ENCODE results near the gene CDH13. TPM values are rescaled to one million over a fixed set of nuclear protein-coding genes. Genes with fewer than 3 reads are reported as not detected.

Gene CDH13
- total RNA-seq, 2 donors from 2014 or later: 2.4 to 6.3 TPM

DNA sequence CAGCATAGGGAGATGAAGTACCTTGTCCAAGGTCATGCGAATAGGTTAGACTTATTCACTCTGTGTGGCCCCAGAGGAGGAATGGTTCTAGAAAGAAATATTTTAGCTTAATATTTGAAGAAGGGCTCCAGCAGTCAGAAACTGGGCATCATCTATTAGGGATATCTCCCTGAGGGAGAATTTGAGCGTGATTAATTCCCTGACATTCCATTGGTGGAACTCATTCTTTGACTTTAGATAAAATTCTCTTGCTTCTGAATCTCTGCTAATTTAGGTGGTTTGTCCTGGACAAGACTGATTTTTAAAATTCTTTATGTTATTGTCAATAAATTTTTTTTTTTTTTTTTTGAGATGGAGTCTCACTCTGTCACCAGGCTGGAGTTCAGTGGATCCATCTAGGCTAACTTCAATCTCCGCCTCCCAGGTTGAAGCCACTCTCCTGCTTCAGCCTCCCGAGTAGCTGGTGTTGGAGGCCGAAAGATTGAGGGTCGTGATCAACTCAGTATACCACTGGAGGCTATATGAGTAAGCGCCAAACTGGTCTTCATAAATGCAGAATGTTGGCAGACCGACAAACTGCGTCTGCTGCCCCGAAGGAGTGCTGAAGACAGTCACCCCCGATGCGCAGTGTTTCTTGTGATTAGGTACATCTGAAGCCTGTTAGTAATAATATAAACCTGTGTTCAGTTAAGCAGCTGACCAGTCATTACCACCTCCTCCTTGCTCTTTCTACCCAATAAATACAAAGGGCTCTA, 913.1 kb downstream of the CDH13 start:
- Histone ChIP-seq H3K9ac (ENCODE audit: low read depth in 2 of 2, low read length in 2 of 2) (no peak overlapping the region), H3K27me3 (no peaks in the 10 kb centered on the region), H3K27ac (no peak overlapping the region), H3K36me3 (no peaks in the 10 kb centered on the region), H3K4me1 (no peaks in the 10 kb centered on the region), H3K9me3 (no peaks in the 10 kb centered on the region), H3K4me3 (no peak overlapping the region)
- DNase-seq: no peak
- intact Hi-C loops (cut with DNase I): no loop called here
- TF ChIP-seq, protein P1, sequence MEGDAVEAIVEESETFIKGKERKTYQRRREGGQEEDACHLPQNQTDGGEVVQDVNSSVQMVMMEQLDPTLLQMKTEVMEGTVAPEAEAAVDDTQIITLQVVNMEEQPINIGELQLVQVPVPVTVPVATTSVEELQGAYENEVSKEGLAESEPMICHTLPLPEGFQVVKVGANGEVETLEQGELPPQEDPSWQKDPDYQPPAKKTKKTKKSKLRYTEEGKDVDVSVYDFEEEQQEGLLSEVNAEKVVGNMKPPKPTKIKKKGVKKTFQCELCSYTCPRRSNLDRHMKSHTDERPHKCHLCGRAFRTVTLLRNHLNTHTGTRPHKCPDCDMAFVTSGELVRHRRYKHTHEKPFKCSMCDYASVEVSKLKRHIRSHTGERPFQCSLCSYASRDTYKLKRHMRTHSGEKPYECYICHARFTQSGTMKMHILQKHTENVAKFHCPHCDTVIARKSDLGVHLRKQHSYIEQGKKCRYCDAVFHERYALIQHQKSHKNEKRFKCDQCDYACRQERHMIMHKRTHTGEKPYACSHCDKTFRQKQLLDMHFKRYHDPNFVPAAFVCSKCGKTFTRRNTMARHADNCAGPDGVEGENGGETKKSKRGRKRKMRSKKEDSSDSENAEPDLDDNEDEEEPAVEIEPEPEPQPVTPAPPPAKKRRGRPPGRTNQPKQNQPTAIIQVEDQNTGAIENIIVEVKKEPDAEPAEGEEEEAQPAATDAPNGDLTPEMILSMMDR (IDR thresholded peaks at IDR 0.05): no peak

DNA sequence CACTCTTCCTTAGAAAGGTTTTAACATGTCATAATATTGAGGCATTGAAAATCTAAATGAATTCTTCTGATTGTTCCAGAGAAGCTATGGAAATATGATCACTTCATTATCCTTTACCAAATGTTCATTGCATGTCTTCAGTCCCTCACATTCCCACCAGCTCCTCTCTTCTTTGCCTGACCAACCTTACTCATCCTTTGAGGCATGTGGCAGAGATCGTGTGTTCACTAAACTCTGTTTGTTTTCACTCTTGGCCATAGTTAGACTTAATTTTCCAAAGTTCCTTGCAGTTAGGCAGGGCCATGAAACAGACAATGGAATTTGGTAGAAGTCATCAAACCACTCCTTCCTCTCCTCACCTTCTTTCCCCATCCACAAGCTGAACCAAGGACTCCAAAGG, 914.5 kb downstream of the CDH13 start:
- Histone ChIP-seq H3K9me3 (no peaks in the 10 kb centered on the region), H3K27me3 (no peaks in the 10 kb centered on the region), H3K27ac (no peak overlapping the region), H3K4me3 (no peak overlapping the region), H3K9ac (ENCODE audit: low read depth in 2 of 2, low read length in 2 of 2) (no peak overlapping the region), H3K4me1 (no peaks in the 10 kb centered on the region), H3K36me3 (no peaks in the 10 kb centered on the region)
- TF ChIP-seq, protein P1 (IDR thresholded peaks at IDR 0.05): no peak
- no peak for DNase-seq
- intact Hi-C loops (cut with DNase I): no loop called here

DNA sequence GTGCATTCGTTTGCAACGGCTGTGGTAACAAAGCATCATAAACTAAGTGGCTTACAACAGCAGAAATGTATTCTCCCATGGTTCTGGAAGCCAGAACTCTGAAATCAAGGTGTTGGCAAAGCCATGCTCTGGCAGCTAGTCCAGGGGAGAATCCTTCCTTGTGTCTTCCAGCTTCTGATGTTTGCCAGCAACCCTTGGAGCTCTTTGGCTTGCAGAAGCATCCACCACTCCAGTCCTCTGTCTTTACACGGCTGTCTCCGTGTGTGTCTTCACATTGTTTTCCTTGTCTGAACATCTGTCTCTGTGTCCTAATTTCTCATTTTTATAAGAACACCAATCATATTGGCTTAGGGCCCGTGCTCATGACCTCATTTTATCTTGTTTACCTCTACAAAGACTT, 915.7 kb downstream of the CDH13 start:
- no peak for DNase-seq

DNA sequence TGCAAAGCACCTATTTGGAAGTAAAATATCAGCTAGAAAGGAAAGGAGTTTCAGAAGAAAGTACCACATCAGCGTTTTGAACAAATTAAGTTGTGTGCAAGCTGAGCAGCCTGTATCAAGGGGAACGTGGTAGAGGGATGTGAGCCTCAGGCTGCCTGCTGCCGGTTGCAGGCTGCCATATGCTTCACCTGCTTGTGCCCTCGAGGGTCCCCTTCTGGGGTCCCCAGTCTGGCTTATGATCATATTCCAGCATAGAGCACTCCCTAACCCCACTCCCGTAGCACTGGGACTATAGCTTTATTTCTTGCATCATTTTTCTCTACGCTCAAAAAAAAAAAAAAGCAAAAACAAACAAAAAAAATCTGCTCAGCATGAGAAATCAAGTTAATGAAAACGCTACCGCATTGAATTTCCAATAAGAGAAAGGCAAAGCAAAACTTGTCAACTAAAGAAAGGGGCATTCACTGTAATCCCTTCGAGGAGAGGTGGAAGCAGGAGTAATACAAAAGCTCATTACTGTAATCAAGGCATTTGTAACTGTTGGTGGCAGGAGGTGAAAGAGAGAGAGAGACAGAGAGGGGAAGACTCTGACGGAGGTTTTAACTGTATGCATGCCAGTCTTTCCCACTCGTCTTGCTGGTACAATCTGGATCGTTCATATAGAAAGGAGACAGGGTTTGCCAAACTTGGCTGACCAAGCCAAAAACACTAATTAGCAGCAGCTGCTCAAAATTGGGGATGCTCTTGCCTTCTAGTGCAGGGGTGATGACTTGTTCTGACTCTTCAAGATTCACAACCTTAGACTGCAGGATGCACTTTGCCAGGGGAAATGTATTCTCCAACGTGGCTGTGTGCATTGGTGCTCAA, 922.8 kb downstream of the CDH13 start:
- H3K4me3 ChIP-seq: no peak overlapping the region
- TF ChIP-seq, protein P1 (IDR thresholded peaks at IDR 0.05): no peak
- DNase-seq: no peak
- intact Hi-C loops (cut with DNase I): no loop called here
- H3K27me3 ChIP-seq: no peaks in the 10 kb centered on the region
- H3K36me3 ChIP-seq: no peaks in the 10 kb centered on the region
- no peaks in the 10 kb centered on the region for H3K4me1 ChIP-seq
- no peak overlapping the region for H3K27ac ChIP-seq
- H3K9ac ChIP-seq (ENCODE audit: low read depth in 2 of 2, low read length in 2 of 2): no peak overlapping the region
- H3K9me3 ChIP-seq: no peaks in the 10 kb centered on the region

More for the DNA sequence above, 915.7 kb downstream of the CDH13 start:
- TF ChIP-seq, protein P1 (IDR thresholded peaks at IDR 0.05): no peak
- no peaks in the 10 kb centered on the region for H3K27me3 ChIP-seq
- H3K4me1 ChIP-seq: no peaks in the 10 kb centered on the region
- H3K36me3 ChIP-seq: no peaks in the 10 kb centered on the region
- H3K9ac ChIP-seq (ENCODE audit: low read depth in 2 of 2, low read length in 2 of 2): no peak overlapping the region
- intact Hi-C loops (cut with DNase I): no loop called here
- H3K4me3 ChIP-seq: no peak overlapping the region
- no peak overlapping the region for H3K27ac ChIP-seq
- no peaks in the 10 kb centered on the region for H3K9me3 ChIP-seq

DNA sequence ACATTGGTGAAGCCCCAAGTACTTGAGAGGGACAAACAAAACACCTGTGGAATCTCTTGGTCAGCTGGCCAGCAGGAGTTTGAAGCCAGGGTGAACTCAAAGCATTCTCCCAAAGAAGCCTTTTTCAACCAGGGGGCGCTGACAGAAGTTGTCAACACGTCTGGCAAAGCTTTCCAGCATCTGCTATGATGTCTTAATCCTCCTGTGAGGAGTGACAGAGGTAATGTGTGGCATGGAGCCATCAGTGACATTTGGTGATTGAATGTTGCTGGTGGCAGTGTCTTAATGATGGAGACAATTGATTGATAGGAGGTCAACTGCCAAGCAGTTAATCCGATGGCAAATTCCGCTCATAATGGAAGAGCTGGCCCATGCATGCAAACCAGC, 923.4 kb downstream of the CDH13 start:
- no peak overlapping the region for H3K4me3 ChIP-seq
- no peak overlapping the region for H3K27ac ChIP-seq
- H3K4me1 ChIP-seq: no peaks in the 10 kb centered on the region
- no peaks in the 10 kb centered on the region for H3K9me3 ChIP-seq
- TF ChIP-seq, protein P1 (IDR thresholded peaks at IDR 0.05): no peak
- H3K9ac ChIP-seq (ENCODE audit: low read depth in 2 of 2, low read length in 2 of 2): no peak overlapping the region
- no peaks in the 10 kb centered on the region for H3K27me3 ChIP-seq
- no peaks in the 10 kb centered on the region for H3K36me3 ChIP-seq
- intact Hi-C loops (cut with DNase I): no loop called here
- no peak for DNase-seq
